H1 (cell line): ENCODE data around the gene OR9K2.

Experiments
- ATF2 ChIP-seq: IDR thresholded peaks from 2 replicates; pipeline ENCODE4 v1.6.1; 2012; ENCODE audit warnings: low read length, inconsistent platforms
- CBX8 ChIP-seq: fragments of 300-800, 300-1000 bp; sonication (generic); IDR thresholded peaks from 2 replicates; pipeline ENCODE4 v1.7.1; 2016; ENCODE audit warnings: low read depth, low read length, borderline replicate concordance
- CTBP2 ChIP-seq: IDR thresholded peaks from 2 replicates; pipeline ENCODE4 v1.7.0; 2011; ENCODE audit warnings: borderline replicate concordance, mild to moderate bottlenecking, moderate library complexity, mixed read lengths, low read length; ENCODE audit not compliant: insufficient read depth, insufficient read length
- CTCF ChIP-seq, 3 experiments: IDR thresholded peaks; 1 replicate in 2 of 3; 2 replicates in 1 of 3; pipeline versions ENCODE4 v1.5.1 to v1.6.1; 2011; ENCODE audit warnings: low read length in 3 of 3, mild to moderate bottlenecking in 3 of 3, inconsistent platforms in 2 of 3, low read depth in 1 of 3, moderate library complexity in 1 of 3; ENCODE audit not compliant: insufficient read depth in 1 of 3; ENCODE audit errors: control extremely low read depth in 1 of 3
- EZH2 ChIP-seq: fragments of 200-600 bp; sonication (generic); IDR thresholded peaks from 2 replicates; pipeline ENCODE4 v1.7.1; 2012; ENCODE audit warnings: low read depth, mild to moderate bottlenecking, moderate library complexity, low read length, inconsistent platforms; ENCODE audit not compliant: severe bottlenecking
- GABPA ChIP-seq: IDR thresholded peaks from 2 replicates; pipeline ENCODE4 v1.6.1; 2011; ENCODE audit warnings: mild to moderate bottlenecking, low read length, moderate library complexity, borderline replicate concordance; ENCODE audit not compliant: insufficient read depth
- HDAC2 ChIP-seq, 2 experiments: fragments of 300-600 bp in 1 of 2; sonication (generic) in 1 of 2; IDR thresholded peaks; 2 replicates each; pipeline ENCODE4 v1.6.1; 2011 to 2012; ENCODE audit warnings: low read depth in 2 of 2, low read length in 2 of 2, mild to moderate bottlenecking in 2 of 2, moderate library complexity in 2 of 2, borderline replicate concordance in 1 of 2, inconsistent platforms in 1 of 2
- MAX ChIP-seq: IDR thresholded peaks from 2 replicates; pipeline ENCODE4 v1.6.1; 2012; ENCODE audit warnings: inconsistent platforms
- NRF1 ChIP-seq: IDR thresholded peaks from 2 replicates; pipeline ENCODE4 v1.6.1; 2011; ENCODE audit warnings: mild to moderate bottlenecking, low read depth, low read length, improper control_type of control experiment
- POLR2A ChIP-seq, 2 experiments: IDR thresholded peaks; 1 replicate in 1 of 2; 2 replicates in 1 of 2; pipeline ENCODE4 v1.6.1; 2011; ENCODE audit warnings: low read depth in 2 of 2, low read length in 2 of 2, mild to moderate bottlenecking in 2 of 2; ENCODE audit errors: control extremely low read depth in 1 of 2
- POLR2AphosphoS5 ChIP-seq: IDR thresholded peaks from 2 replicates; pipeline ENCODE4 v1.6.1; 2011; ENCODE audit warnings: low read depth, low read length
- RAD21 ChIP-seq, 2 experiments: IDR thresholded peaks in 1 of 2; conservative IDR thresholded peaks in 1 of 2; 2 replicates each; pipeline ENCODE4 v1.6.1; 2011; ENCODE audit warnings: low read depth in 2 of 2, low read length in 2 of 2, improper control_type of control experiment in 1 of 2, inconsistent platforms in 1 of 2, mild to moderate bottlenecking in 1 of 2, moderate library complexity in 1 of 2
- SIN3A ChIP-seq, 2 experiments: IDR thresholded peaks in 1 of 2; conservative IDR thresholded peaks in 1 of 2; 2 replicates each; pipeline ENCODE4 v1.6.1; 2011 to 2012; ENCODE audit warnings: low read length in 2 of 2, improper control_type of control experiment in 1 of 2, low read depth in 1 of 2, mild to moderate bottlenecking in 1 of 2
- USF2 ChIP-seq: IDR thresholded peaks from 2 replicates; pipeline ENCODE4 v1.6.1; 2011; ENCODE audit warnings: low read length, improper control_type of control experiment

- no peak for TF ChIP-seq NRF1
- TF ChIP-seq EZH2 = no peak
- TF ChIP-seq POLR2A (IDR thresholded peaks at IDR 0.05; ENCODE audit: control extremely low read depth in 1 of 2, low read depth in 2 of 2, low read length in 2 of 2) = no peak
- no peak for TF ChIP-seq CTCF (IDR thresholded peaks at IDR 0.05; ENCODE audit: control extremely low read depth in 1 of 3, insufficient read depth in 1 of 3, low read depth in 1 of 3, low read length in 3 of 3)
- no peak for TF ChIP-seq USF2
- no peak for TF ChIP-seq MAX
- no peak for TF ChIP-seq GABPA
- no peak for TF ChIP-seq HDAC2 (IDR thresholded peaks at IDR 0.05; ENCODE audit: borderline replicate concordance in 1 of 2, low read depth in 2 of 2, low read length in 2 of 2)
- no peak for TF ChIP-seq POLR2AphosphoS5
- no peak for TF ChIP-seq CTBP2
- no peak for TF ChIP-seq SIN3A (conservative IDR thresholded peaks at IDR 0.05 in 1 of 2, IDR thresholded peaks at IDR 0.05 in 1 of 2; ENCODE audit: low read depth in 1 of 2, low read length in 2 of 2)
- TF ChIP-seq ATF2 = no peak
- TF ChIP-seq RAD21 (IDR thresholded peaks at IDR 0.05 in 1 of 2, conservative IDR thresholded peaks at IDR 0.05 in 1 of 2; ENCODE audit: low read depth in 2 of 2, low read length in 2 of 2) = no peak
- TF ChIP-seq CBX8 = no peak
Measured at GRCh38 chr12:55173456-55173855, 47.2 kb downstream of the OR9K2 start.
